ENCODE data around the gene CNTNAP2. TPM values are rescaled to one million over a fixed set of nuclear protein-coding genes. Genes with fewer than 3 reads are reported as not detected.

The CNTNAP2 gene
- total and polyA plus RNA-seq, 9 of the 15 experiments (the other 6 are each of a cell fraction or from before 2014, with no cell fraction given): 0.04 to 0.62 (median 0.09) TPM; not detected in 4

DNA sequence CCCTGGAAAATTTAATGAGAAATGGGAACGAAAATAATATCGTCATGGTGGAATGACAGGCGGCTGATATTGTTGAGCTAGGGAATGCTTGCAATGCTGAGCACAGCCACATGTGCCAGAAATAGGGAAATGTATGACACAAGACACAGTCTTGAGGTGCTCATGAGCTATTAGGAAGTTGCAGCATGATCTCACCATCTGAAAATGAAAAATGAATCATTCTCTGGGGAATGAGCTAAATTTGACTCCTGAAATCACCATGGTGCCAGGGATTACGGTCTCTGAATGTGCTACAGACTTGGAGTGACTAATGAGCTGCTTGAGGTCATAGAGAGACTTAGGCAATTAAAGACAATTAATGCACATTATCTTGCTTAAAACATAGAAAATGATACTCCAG, 845.0 kb downstream of the CNTNAP2 start (continued):
- TF ChIP-seq NR1H2 (CRISPR knock-in tag; IDR thresholded peaks at IDR 0.05): no peak

DNA sequence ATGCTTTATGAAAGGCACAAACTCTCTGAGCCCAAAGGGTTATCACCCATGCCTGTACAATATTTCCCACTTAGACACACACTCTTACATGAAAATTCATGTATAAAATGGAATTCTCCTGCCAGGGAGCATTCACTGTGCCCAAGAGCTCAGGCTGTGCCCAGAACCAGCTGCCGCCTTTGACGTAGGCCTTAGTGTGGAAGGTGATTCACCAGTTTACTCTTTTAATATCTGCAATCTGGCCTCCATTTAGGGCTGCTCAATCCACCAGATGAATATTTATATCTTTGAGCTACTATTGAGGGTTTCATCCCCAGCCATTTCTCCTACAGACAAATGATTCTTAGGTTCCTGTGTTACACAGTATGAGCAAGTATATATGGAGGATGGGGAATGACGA, 849.7 kb downstream of the CNTNAP2 start:
- Histone ChIP-seq H3K4me2 (ENCODE audit: insufficient read depth, low read length) (no peak overlapping the region), H3K4me3 (no peak overlapping the region), H3K27me3 (ENCODE audit: control insufficient read depth in 2 of 2, insufficient read depth in 2 of 2, low read length in 2 of 2) (no peaks in the 10 kb centered on the region), H2AFZ (ENCODE audit: low read depth, low read length) (no peak overlapping the region), H3K36me3 (ENCODE audit: control insufficient read depth, insufficient read depth, low read length) (no peaks in the 10 kb centered on the region), H3K4me1 (replicated peaks in 1 of 2; ENCODE audit: control insufficient read depth in 2 of 2, insufficient read depth in 2 of 2, low read length in 2 of 2) (no peaks in the 10 kb centered on the region), H3K27ac (ENCODE audit: extremely low read depth, low read depth, low read length) (no peak overlapping the region), H3K9me1 (ENCODE audit: control insufficient read depth, insufficient read depth, low read length) (no peaks in the 10 kb centered on the region), H4K20me1 (replicated peaks; ENCODE audit: control insufficient read depth, insufficient read depth, low read length) (no peaks in the 10 kb centered on the region), H3K9me3 (replicated peaks; ENCODE audit: control insufficient read depth, insufficient read depth, low read depth, low read length) (no peaks in the 10 kb centered on the region), H3K79me2 (ENCODE audit: control insufficient read depth, insufficient read depth, low read length) (no peaks in the 10 kb centered on the region), H3K9ac (ENCODE audit: insufficient read depth in 1 of 2, low read depth in 2 of 2, low read length in 2 of 2) (no peak overlapping the region)
- FAIRE-seq (no peak), ATAC-seq (no peak), DNase-seq (ENCODE audit: extremely low read depth in 1 of 4, low spot score in 3 of 4) (no peak)
- TF ChIP-seq, protein P1, sequence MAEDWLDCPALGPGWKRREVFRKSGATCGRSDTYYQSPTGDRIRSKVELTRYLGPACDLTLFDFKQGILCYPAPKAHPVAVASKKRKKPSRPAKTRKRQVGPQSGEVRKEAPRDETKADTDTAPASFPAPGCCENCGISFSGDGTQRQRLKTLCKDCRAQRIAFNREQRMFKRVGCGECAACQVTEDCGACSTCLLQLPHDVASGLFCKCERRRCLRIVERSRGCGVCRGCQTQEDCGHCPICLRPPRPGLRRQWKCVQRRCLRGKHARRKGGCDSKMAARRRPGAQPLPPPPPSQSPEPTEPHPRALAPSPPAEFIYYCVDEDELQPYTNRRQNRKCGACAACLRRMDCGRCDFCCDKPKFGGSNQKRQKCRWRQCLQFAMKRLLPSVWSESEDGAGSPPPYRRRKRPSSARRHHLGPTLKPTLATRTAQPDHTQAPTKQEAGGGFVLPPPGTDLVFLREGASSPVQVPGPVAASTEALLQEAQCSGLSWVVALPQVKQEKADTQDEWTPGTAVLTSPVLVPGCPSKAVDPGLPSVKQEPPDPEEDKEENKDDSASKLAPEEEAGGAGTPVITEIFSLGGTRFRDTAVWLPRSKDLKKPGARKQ (CRISPR knock-in tag; IDR thresholded peaks at IDR 0.05): no peak
- intact Hi-C loops (cut with micrococcal nuclease): no loop called here
- no TSS peak for BruUV-seq (replicated peaks)
- ChIA-PET CTCF (ENCODE audit: low intra/inter-chr PET ratio) (no interaction called here), POLR2A (no interaction called here)
- 0% methylated on average over 3 of the region's 3 CpGs for WGBS (ENCODE audit: insufficient coverage, low coverage, missing lambda C conversion rate)
- in situ Hi-C loops (cut with MboI): no loop called here

DNA sequence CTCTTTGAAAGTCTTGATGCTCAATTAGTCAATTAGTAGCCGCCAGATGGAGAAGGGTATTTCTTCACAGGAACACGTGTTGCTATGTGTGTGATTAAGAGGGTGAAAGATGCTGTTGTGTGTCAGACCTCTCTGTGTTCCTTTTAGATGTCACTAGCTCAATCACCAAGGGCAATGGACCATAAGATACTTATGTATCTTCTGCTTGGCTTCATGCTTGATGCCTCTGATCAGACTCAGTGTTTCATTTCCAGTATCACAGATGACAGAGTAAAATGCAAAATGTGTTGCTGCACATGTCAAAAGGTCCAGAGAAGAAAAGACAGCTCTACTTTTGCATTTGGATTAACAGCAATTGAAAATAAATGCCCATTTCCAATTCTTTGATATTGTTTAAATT, 865.9 kb downstream of the CNTNAP2 start:
- Histone ChIP-seq H3K36me3 (ENCODE audit: control insufficient read depth, insufficient read depth, low read length) (no peaks in the 10 kb centered on the region), H3K9me3 (replicated peaks; ENCODE audit: control insufficient read depth, insufficient read depth, low read depth, low read length) (no peaks in the 10 kb centered on the region), H3K79me2 (ENCODE audit: control insufficient read depth, insufficient read depth, low read length) (no peaks in the 10 kb centered on the region), H3K27me3 (ENCODE audit: control insufficient read depth in 2 of 2, insufficient read depth in 2 of 2, low read length in 2 of 2) (no peaks in the 10 kb centered on the region), H4K20me1 (replicated peaks; ENCODE audit: control insufficient read depth, insufficient read depth, low read length) (no peaks in the 10 kb centered on the region), H3K9me1 (ENCODE audit: control insufficient read depth, insufficient read depth, low read length) (no peaks in the 10 kb centered on the region), H3K9ac (ENCODE audit: insufficient read depth in 1 of 2, low read depth in 2 of 2, low read length in 2 of 2) (no peak overlapping the region), H3K4me2 (ENCODE audit: insufficient read depth, low read length) (no peak overlapping the region), H3K4me1 (replicated peaks in 1 of 2; ENCODE audit: control insufficient read depth in 2 of 2, insufficient read depth in 2 of 2, low read length in 2 of 2) (no peaks in the 10 kb centered on the region), H2AFZ (ENCODE audit: low read depth, low read length) (no peak overlapping the region), H3K27ac (ENCODE audit: extremely low read depth, low read depth, low read length) (no peak overlapping the region), H3K4me3 (no peak overlapping the region)
- ATAC-seq: no peak
- no TSS peak for BruUV-seq (replicated peaks)
- ChIA-PET CTCF (ENCODE audit: low intra/inter-chr PET ratio) (no interaction called here), POLR2A (no interaction called here)
- 0% methylated on average over 2 of the region's 2 CpGs for WGBS (ENCODE audit: insufficient coverage, low coverage, missing lambda C conversion rate)
- in situ Hi-C loops (cut with MboI): no loop called here
- intact Hi-C loops (cut with micrococcal nuclease): no loop called here
- no peak for DNase-seq (ENCODE audit: extremely low read depth in 1 of 4, low spot score in 3 of 4)
- TF ChIP-seq, protein P2, sequence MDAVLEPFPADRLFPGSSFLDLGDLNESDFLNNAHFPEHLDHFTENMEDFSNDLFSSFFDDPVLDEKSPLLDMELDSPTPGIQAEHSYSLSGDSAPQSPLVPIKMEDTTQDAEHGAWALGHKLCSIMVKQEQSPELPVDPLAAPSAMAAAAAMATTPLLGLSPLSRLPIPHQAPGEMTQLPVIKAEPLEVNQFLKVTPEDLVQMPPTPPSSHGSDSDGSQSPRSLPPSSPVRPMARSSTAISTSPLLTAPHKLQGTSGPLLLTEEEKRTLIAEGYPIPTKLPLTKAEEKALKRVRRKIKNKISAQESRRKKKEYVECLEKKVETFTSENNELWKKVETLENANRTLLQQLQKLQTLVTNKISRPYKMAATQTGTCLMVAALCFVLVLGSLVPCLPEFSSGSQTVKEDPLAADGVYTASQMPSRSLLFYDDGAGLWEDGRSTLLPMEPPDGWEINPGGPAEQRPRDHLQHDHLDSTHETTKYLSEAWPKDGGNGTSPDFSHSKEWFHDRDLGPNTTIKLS (IDR thresholded peaks at IDR 0.05; ENCODE audit: borderline replicate concordance, low read depth): no peak
- no peak for FAIRE-seq
